Spleen (tissue), 7 donors: Measurements from ENCODE around the gene PCBP3.

Experiments used
- POLR2A ChIP-seq, 3 donors: fragments of 450-650 bp; IDR thresholded peaks; one replicate each; pipeline ENCODE4 v1.5.1; 2017; ENCODE audit warnings: antibody characterized with exemption in 3 of 3, mild to moderate bottlenecking in 1 of 3
- POLR2AphosphoS5 ChIP-seq, 3 donors: sonication (generic); formaldehyde crosslinking; IDR thresholded peaks; one replicate each; pipeline ENCODE4 v1.5.1; 2017; ENCODE audit warnings: antibody characterized with exemption in 3 of 3
- TF ChIP-seq, protein P1 (sequence below), 11 experiments: fragments of 200-600 bp in 7 of 11; fragments of 450-650 bp in 4 of 11; sonication (generic) in 4 of 11; IDR thresholded peaks in 8 of 11; conservative IDR thresholded peaks in 3 of 11; 1 replicate in 7 of 11; 2 replicates in 4 of 11; pipeline versions ENCODE4 v1.4.0 to v1.8.0; 2016 to 2021; ENCODE audit warnings: antibody characterized with exemption in 11 of 11, inconsistent platforms in 4 of 11, mild to moderate bottlenecking in 1 of 11
- donor health status: DM: no; HTN: no; CAD: no; lungs with moderate emphysema.
- donor health status: DM: no; HTN: no; CAD: no.
- donor health status: DM: no; HTN: no; CAD: no.

DNA sequence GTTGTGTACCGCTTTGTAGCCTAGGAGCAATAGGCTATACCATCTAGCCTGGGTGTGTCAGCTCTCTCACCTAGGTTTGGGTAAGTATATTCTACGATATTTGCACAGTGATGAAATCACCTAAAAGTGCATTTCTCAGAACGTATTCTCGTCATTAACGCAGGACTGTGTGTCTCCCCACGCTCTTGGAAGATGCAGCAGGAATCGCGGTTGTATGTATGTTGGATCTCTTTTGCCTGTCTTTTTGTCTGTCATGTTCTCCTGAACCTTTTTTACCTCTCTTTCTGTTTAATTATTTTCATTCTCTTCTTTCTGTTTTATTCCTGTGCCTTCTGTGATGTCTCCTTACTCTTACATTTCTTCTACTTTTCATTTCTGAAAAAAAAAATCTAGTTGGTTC is 197.5 kb downstream of the PCBP3 start:
- TF ChIP-seq POLR2AphosphoS5 (IDR thresholded peaks at IDR 0.05) (no peak), POLR2A (IDR thresholded peaks at IDR 0.05) (no peak)
- TF ChIP-seq, protein P1, sequence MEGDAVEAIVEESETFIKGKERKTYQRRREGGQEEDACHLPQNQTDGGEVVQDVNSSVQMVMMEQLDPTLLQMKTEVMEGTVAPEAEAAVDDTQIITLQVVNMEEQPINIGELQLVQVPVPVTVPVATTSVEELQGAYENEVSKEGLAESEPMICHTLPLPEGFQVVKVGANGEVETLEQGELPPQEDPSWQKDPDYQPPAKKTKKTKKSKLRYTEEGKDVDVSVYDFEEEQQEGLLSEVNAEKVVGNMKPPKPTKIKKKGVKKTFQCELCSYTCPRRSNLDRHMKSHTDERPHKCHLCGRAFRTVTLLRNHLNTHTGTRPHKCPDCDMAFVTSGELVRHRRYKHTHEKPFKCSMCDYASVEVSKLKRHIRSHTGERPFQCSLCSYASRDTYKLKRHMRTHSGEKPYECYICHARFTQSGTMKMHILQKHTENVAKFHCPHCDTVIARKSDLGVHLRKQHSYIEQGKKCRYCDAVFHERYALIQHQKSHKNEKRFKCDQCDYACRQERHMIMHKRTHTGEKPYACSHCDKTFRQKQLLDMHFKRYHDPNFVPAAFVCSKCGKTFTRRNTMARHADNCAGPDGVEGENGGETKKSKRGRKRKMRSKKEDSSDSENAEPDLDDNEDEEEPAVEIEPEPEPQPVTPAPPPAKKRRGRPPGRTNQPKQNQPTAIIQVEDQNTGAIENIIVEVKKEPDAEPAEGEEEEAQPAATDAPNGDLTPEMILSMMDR (IDR thresholded peaks at IDR 0.05 in 8 of 11, conservative IDR thresholded peaks at IDR 0.05 in 3 of 11) = no peak
